Colonic mucosa (tissue), 4 donors: Measurements from ENCODE around the gene ITPKB. TPM values are rescaled to one million over a fixed set of nuclear protein-coding genes. Genes with fewer than 3 reads are reported as not detected.

Experiments
- DNase-seq: peaks from one replicate; pipeline ENCODE4 v3.0.0-alpha.2; 2020
- H3K27ac ChIP-seq: fragments of 200-600 bp; one replicate; pipeline ENCODE4 v1.8.0; 2021
- H3K27me3 ChIP-seq: fragments of 200-600 bp; one replicate; pipeline ENCODE4 v1.8.0; 2021
- H3K36me3 ChIP-seq: fragments of 200-600 bp; one replicate; pipeline ENCODE4 v1.8.0; 2021
- H3K4me1 ChIP-seq: fragments of 200-600 bp; one replicate; pipeline ENCODE4 v1.8.0; 2021; ENCODE audit warnings: mild to moderate bottlenecking
- H3K4me3 ChIP-seq: fragments of 200-600 bp; one replicate; pipeline ENCODE4 v1.8.0; 2021
- H3K9ac ChIP-seq, 2 donors: one replicate each; pipeline ENCODE4 v1.7.0; 2013; ENCODE audit warnings: control low read depth in 2 of 2, low read depth in 2 of 2, low read length in 2 of 2
- H3K9me3 ChIP-seq: fragments of 200-600 bp; one replicate; pipeline ENCODE4 v1.8.0; 2021
- intact Hi-C: fragments of 100-400 bp; cut with DNase I; formaldehyde crosslinking; loops from one replicate; pipeline ENCODE4 v1.14.1; 2022
- total RNA-seq, 2 donors: library from RNA; stranded (reverse); fragmentation: NEBNext Ultra II Directional in 1 of 2; extraction: Animal tissue kit (Norgen Biotek cat#: 25700) in 1 of 2; gene quantifications; one replicate each; pipeline ENCODE4 v1.2.1, GENCODE V29; 2021
- TF ChIP-seq, protein P1 (sequence below): fragments of 200-600 bp; IDR thresholded peaks from one replicate; pipeline ENCODE4 v1.8.0; 2022; ENCODE audit warnings: antibody characterized with exemption, mild to moderate bottlenecking
- donor health status: healthy.
- donor health status: DM: no; HTN: no; CAD: no.
- donor health status: DM: no; HTN: no; CAD: no.

Gene ITPKB
- 10 to 100 TPM; 11.6 to 16.9 TPM for total RNA-seq

DNA sequence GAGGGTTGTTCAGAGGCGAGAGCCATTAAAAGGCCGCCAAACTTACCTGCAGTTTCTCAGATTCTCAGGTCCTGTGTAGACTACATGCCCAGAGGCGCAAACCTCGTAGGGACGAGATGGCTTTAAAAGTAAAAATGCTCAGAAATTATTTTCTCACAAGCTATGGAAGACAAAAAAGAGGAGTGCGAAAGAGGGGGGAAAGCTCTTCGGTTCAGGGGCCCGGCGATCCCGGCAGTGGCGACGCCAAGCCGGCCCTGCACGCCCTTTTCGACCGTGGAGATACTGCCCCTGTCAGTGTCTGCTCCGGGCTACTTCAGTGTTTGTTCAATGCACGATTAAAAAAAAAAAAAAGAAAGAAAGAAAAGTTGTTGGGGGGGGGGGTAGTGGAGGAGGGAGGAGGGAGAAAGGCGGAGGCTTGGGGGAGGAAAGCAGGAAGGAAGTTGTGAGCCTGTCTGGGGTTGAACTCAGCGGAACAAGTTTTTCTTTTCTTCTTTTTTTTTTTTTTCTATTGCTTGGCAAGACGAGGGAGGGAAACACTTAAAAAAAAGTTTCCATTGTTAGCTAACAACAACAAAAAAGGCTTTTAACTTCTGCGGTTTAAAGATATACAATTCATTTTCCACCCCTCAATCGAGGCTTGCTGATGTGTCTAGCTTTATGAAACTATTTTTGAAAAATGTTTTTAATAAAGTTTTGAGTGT, at the start of gene ITPKB:
Gene ITPKB, minus strand, starts transcription at position 288 of the 701 bp plus-strand sequence. CDS start 1,824 bp downstream, outside the sequence.
- peak within 1 kb of the TSS; percentile 79 for H3K27ac ChIP-seq
- peak within 1 kb of the TSS; percentile 88 to 90 for H3K9ac ChIP-seq
- peak within 1 kb of the TSS; percentile 77 for H3K4me3 ChIP-seq
- no peaks in the 10 kb centered on the region for H3K27me3 ChIP-seq
- intact Hi-C loops: loop anchor here (10.0 kb wide), 2 partner anchors 86 to 104 kb away; no protein-coding TSS in a partner anchor
- H3K9me3 ChIP-seq: no peaks in the 10 kb centered on the region
- H3K36me3 ChIP-seq: no peaks in the 10 kb centered on the region
- TF ChIP-seq, protein P1, sequence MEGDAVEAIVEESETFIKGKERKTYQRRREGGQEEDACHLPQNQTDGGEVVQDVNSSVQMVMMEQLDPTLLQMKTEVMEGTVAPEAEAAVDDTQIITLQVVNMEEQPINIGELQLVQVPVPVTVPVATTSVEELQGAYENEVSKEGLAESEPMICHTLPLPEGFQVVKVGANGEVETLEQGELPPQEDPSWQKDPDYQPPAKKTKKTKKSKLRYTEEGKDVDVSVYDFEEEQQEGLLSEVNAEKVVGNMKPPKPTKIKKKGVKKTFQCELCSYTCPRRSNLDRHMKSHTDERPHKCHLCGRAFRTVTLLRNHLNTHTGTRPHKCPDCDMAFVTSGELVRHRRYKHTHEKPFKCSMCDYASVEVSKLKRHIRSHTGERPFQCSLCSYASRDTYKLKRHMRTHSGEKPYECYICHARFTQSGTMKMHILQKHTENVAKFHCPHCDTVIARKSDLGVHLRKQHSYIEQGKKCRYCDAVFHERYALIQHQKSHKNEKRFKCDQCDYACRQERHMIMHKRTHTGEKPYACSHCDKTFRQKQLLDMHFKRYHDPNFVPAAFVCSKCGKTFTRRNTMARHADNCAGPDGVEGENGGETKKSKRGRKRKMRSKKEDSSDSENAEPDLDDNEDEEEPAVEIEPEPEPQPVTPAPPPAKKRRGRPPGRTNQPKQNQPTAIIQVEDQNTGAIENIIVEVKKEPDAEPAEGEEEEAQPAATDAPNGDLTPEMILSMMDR: no peak
- DNase-seq: peak; percentile 70
- H3K4me1 ChIP-seq: no peaks in the 10 kb centered on the region

DNA sequence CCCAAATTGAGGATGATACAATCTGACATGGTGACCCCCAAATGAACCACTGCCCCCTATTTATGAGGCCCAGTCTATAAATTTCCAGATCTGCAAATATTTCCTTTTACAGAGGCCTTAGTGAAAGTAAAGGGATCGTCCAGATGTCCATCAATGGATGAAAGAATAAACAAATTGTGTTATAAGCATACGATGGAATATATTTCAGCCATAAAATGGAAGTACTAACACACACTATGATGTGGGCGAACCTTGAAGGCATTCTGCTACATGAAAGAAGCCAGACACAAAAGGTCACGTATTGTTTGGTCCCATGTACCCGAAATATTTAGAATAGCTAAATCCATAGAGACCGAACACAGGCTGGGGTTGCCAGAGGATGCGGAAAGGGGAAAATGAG, 48.6 kb upstream of the ITPKB start:
- no peaks in the 10 kb centered on the region for H3K36me3 ChIP-seq
- H3K4me1 ChIP-seq: no peaks in the 10 kb centered on the region
- H3K9ac ChIP-seq: no peak overlapping the region
- intact Hi-C loops: no loop called here
- TF ChIP-seq, protein P1: no peak
- H3K9me3 ChIP-seq: no peaks in the 10 kb centered on the region
- no peak for DNase-seq
- no peaks in the 10 kb centered on the region for H3K27me3 ChIP-seq
- H3K27ac ChIP-seq: no peak overlapping the region
- H3K4me3 ChIP-seq: no peak overlapping the region

DNA sequence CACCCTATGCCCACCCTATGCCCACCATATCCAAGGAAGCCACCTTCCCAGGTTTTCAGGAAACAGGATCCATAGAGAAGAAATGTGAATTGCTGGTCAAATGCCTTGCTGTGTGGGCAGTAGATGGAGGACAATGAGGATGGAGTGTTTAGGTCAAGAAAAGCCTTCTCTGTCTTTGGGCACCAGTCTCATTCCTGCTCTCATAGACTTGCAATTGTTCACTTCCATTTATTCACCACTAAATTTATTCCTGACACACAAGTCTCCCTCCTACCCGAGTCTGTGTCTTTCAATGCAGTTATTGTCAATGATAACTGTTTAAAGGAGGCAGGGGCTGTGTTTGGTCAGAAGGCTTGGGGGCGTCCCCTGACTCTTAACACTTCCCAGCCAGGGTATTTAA, 48.0 kb upstream of the ITPKB start:
- no peak overlapping the region for H3K27ac ChIP-seq
- DNase-seq: no peak
- H3K27me3 ChIP-seq: no peaks in the 10 kb centered on the region
- no peaks in the 10 kb centered on the region for H3K4me1 ChIP-seq
- H3K9ac ChIP-seq: no peak overlapping the region
- intact Hi-C loops: no loop called here
- TF ChIP-seq, protein P1: no peak
- H3K9me3 ChIP-seq: no peaks in the 10 kb centered on the region
- H3K36me3 ChIP-seq: no peaks in the 10 kb centered on the region
- no peak overlapping the region for H3K4me3 ChIP-seq

DNA sequence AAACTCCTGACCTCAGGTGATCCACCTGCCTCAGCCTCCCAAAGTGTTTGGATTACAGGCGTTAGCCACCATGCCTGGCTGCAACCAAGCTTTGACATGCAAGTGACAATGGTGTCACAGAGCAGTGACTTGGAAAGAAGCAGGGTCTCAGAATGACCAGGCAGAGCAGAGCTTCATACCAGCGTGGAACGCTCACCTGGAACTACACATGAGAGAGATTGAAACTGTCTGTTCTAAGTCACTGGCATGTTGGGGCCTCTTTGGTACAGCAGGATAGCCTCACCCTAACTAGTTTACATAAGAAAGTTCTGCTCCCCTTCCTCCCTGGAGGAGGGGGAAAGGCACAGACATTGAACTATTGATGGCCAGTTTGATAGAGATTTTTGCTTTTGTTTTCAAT, 47.5 kb upstream of the ITPKB start:
- intact Hi-C loops: no loop called here
- Histone ChIP-seq H3K27me3 (no peaks in the 10 kb centered on the region), H3K27ac (no peak overlapping the region), H3K36me3 (no peaks in the 10 kb centered on the region), H3K4me3 (no peak overlapping the region), H3K4me1 (no peaks in the 10 kb centered on the region), H3K9ac (no peak overlapping the region), H3K9me3 (no peaks in the 10 kb centered on the region)
- TF ChIP-seq, protein P1: no peak
- DNase-seq: no peak

DNA sequence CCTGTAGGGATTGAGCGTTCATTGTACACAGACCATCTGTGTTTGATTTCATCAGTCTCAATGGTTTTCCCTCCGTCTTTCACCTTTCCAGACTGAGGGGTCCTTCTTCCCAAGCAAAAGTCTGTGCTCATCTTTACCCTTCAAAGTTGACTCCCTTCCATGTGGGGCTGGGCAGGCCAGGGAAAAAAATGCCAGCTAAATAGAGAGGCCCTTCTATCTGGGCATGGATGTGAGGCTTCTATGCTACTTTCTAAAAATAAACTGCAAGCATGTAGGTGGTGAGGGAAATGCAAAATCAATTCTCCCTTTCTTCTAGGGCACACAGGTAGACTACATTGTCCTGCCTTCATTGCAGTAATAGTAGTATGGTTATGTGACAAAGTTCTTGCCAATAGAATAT, 46.7 kb upstream of the ITPKB start:
- H3K4me3 ChIP-seq: no peak overlapping the region
- H3K9me3 ChIP-seq: no peaks in the 10 kb centered on the region
- DNase-seq: no peak
- H3K27ac ChIP-seq: no peak overlapping the region
- H3K9ac ChIP-seq: no peak overlapping the region
- TF ChIP-seq, protein P1: no peak
- no peaks in the 10 kb centered on the region for H3K27me3 ChIP-seq
- intact Hi-C loops: no loop called here
- no peaks in the 10 kb centered on the region for H3K4me1 ChIP-seq
- H3K36me3 ChIP-seq: no peaks in the 10 kb centered on the region
